Hair follicular keratinocyte (primary cell): Measurements from ENCODE around the gene FAM25G. TPM values are rescaled to one million over a fixed set of nuclear protein-coding genes. Genes with fewer than 3 reads are reported as not detected.

ENCODE experiments used
- total RNA-seq: library from RNA; depleted of rRNA; stranded (reverse); fragments of >200 nt; gene quantifications from 2 replicates; pipeline ENCODE4 v1.2.3, GENCODE V29; 2015

Gene FAM25G
- 15.6 and 21.2 TPM in 2 replicates for total RNA-seq

DNA sequence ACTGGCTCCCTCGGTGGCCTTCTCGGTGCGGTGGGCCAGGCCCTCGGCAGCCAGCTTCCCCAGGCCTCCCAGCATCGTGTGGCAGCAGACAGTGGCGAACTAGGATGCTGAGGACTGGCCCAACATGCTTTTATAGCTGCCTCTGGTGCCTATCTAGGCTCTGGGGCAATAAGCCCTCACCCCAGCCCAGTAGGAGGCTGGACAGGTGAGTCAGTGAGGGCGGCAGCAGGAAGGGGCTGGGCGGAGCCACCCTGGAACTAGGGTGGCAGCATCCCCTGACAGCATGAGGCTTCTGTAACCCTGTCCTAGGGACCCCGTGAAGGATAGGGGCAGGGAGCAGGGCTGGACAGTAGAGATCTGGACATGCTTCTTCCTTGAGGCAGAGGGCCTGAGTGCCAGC, at the start of gene FAM25G:
FAM25G (minus strand) TSS at position 101 of the 400 bp plus-strand sequence; CDS start at position 75, 26 bp downstream.

DNA sequence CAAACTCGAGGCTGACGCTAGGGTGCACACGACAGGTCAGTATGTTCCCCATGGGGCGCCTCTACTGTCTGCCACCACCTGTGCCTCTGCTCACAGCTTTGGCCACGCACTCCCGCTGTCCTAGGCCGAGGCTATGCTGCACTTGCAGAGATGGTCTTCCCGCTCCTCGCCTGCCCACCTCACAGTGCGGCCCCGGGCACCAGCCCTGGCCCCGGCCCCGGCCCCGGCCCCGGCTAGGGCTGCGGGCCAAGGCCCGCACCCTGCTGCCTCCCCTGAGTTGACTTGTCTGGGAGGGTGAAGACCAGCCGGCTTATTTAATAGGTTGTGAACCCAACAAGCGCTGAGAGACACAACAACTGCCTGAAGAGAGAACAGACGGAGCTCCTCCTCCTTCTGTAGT, 32.0 kb upstream of the FAM25G start, which contains the start of gene AGAP9:
AGAP9 (minus strand) TSS at position 164 of the 400 bp plus-strand sequence; CDS start at position 52, 112 bp downstream.

DNA sequence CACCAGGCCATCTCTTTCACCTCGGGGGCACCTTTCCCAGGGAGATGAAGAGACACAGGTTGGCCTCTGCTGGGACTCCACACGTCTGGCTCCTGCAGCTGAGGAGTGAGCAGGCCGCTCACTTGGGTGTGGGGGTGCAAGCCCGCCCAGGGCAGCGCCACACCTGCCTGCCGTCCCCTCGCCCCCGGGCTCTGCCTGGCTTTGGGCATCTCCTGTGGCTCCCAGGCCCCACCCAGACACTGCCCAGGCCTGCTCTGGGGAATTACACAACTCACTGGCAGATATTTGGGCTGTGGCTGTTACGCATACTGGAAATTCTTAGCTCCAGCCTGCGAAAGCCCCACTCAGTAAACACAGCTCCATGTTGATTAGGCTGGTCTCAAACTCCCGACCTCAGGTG, 7.6 kb downstream of the FAM25G start, which contains the start of gene ANXA8:
ANXA8 (minus strand) TSS at position 193 of the 400 bp plus-strand sequence; CDS start at position 11, 182 bp downstream.

Other genes with a start within 250 kb of the FAM25G start
- gene GDF10, start 191.5 kb downstream of the FAM25G start, total RNA-seq: not detected in 2 replicates
- gene GDF2, start 169.2 kb downstream of the FAM25G start, total RNA-seq: not detected in 2 replicates
- not detected in 2 replicates for gene RBP3, start 143.3 kb downstream of the FAM25G start, total RNA-seq
- gene ZNF488, start 107.4 kb downstream of the FAM25G start, total RNA-seq: 0.39 and 1.3 TPM in 2 replicates
- 161 and 275 TPM in 2 replicates for gene ANXA8, start 7.6 kb downstream of the FAM25G start, total RNA-seq
- 0.91 and 2.0 TPM in 2 replicates for gene AGAP9, start 31.9 kb upstream of the FAM25G start, total RNA-seq